Measurements from ENCODE around the gene PSMB11. TPM values are rescaled to one million over a fixed set of nuclear protein-coding genes. Genes with fewer than 3 reads are reported as not detected.

PSMB11 gene
- total RNA-seq, 1 donor from 2014 or later: not detected

- H3K27me3 Mint-ChIP-seq: no peaks in the 10 kb centered on the region
- peaks cover 45% of the 10 kb centered on the region for H3K4me1 Mint-ChIP-seq
- no peak overlapping the region for H3K27ac Mint-ChIP-seq
- intact Hi-C loops (cut with micrococcal nuclease): no loop called here
- H3K4me3 Mint-ChIP-seq: no peak overlapping the region
- peaks cover 42% of the 10 kb centered on the region for H3K36me3 Mint-ChIP-seq (ENCODE audit: low read depth)
- no peaks in the 10 kb centered on the region for H3K9me3 Mint-ChIP-seq
- DNase-seq: no peak
These were observed 18.8 kb upstream of the PSMB11 start for GRCh38 chr14:23023022-23023794.

GRCh38 chr14:23023795-23024152 is 18.2 kb upstream of the PSMB11 start:
- intact Hi-C loops (cut with micrococcal nuclease): no loop called here
- Mint-ChIP-seq H3K4me3 (no peak overlapping the region), H3K9me3 (no peaks in the 10 kb centered on the region), H3K36me3 (ENCODE audit: low read depth) (peaks cover 45% of the 10 kb centered on the region), H3K27me3 (no peaks in the 10 kb centered on the region), H3K4me1 (peaks cover 48% of the 10 kb centered on the region), H3K27ac (no peak overlapping the region)
- no peak for DNase-seq

DNA sequence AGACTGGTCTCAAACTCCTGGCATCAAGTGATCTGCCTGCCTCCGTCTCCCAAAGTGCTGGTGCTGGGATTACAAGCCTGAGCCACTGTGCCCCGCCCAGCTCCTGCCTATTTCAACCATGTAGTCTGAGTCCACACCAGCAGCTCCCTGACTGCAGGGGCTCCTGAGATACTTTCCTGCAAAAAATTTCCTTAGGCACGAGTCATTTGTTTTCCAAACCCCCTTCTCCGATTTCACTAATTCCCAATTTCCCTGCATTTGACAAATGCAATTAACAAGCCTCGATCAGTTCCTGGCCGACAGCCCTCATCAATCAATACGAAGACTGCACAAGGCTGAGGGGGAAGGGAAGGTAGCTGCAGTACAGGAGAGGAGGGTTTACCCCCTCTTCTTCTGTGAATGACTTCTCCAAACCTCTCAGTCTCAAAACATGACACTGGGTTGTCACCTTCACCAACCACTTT is 17.4 kb upstream of the PSMB11 start:
- Mint-ChIP-seq H3K4me1 (peaks cover 56% of the 10 kb centered on the region), H3K27me3 (no peaks in the 10 kb centered on the region), H3K4me3 (no peak overlapping the region), H3K9me3 (no peaks in the 10 kb centered on the region), H3K27ac (peak overlapping the region; percentile 80), H3K36me3 (ENCODE audit: low read depth) (peaks cover 52% of the 10 kb centered on the region)
- intact Hi-C loops (cut with micrococcal nuclease): no loop called here
- DNase-seq: no peak

DNA sequence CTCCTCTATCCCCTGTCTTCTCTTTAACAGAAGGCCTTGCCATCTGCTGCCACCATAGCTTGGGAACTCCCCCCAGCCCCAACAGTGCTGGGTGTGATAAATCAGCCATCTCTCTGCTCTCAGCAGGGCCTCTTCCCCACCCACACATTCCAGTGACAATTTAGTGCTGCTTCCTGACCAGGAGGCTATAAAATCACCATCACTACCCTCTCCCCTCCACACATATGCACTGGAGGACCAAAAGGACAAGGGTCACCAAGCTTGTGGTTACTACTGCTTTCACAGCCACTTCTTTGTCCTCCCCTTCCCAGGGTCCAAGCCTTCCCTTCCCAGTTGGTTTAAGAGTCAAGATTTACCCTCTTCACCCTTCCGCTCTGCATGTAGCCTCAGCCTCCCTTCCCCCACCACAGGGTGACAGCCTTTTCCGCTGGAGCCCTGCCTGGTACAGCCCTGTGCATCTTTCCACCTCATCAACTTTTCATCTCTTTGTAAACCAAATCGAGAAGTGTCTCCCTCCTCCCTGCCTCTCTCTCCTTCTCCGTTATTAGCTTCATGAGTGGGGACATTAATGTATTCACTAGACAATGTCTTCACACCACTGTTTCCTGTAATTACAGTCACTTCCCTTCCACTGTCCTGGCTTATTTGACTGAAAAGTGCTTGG is 16.7 kb upstream of the PSMB11 start:
- no peaks in the 10 kb centered on the region for H3K27me3 Mint-ChIP-seq
- intact Hi-C loops (cut with micrococcal nuclease): no loop called here
- peaks cover 56% of the 10 kb centered on the region for H3K4me1 Mint-ChIP-seq
- DNase-seq: no peak
- H3K4me3 Mint-ChIP-seq: peak overlapping the region; percentile 18
- H3K36me3 Mint-ChIP-seq (ENCODE audit: low read depth): peaks cover 52% of the 10 kb centered on the region
- peak overlapping the region; percentile 80 for H3K27ac Mint-ChIP-seq
- no peaks in the 10 kb centered on the region for H3K9me3 Mint-ChIP-seq

DNA sequence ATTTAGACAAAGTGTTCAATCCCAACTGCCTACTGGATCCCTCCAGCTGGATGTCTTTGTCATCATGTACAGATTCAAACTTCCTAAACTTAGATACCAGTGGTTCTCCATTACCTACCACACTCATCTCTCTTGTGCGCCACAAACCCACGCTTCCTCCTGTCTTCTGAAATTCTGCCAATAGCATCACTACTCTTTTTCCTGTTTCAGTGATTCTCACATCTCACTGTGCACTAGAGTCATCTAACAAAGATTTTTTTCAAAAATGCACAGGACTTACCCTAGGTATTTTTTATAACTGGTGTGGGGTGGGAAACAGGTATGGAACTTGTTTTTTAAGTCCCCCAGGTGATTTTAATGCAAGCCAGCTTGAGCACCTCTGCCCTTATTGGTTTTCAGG is 13.2 kb upstream of the PSMB11 start:
- Mint-ChIP-seq H3K9me3 (no peaks in the 10 kb centered on the region), H3K27ac (peak overlapping the region; percentile 14), H3K4me1 (peaks cover 52% of the 10 kb centered on the region), H3K4me3 (peak overlapping the region; percentile 41), H3K36me3 (ENCODE audit: low read depth) (peaks cover 65% of the 10 kb centered on the region), H3K27me3 (no peaks in the 10 kb centered on the region)
- peak; percentile 70 for DNase-seq
- intact Hi-C loops (cut with micrococcal nuclease): no loop called here

- Mint-ChIP-seq H3K4me3 (no peak overlapping the region), H3K27ac (no peak overlapping the region)
These were observed 11.1 kb upstream of the PSMB11 start for GRCh38 chr14:23030936-23031335.

DNA sequence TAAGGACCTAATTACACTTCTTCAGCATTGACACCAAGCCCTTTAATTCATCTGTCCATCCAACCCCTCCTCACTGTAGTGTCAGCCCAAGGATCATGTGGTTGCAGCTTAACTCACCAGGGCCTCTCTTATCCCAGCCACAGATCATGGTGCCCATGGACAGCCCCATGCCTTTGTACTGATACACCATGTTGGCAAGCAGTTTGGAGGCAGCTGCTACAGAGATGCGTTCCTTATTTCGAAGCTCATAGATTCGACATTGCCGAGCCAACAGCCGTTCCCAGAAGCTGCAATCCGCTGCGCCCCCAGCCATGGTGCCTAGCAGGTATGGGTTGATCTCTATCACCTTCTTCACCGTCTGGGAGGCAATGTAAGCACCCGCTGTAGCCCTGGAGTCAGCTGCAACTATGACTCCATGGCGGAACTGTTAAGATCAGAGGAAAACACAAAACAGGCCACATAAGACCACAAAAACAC is 8.7 kb upstream of the PSMB11 start:
- peak; percentile 64 for DNase-seq
- Mint-ChIP-seq H3K27ac (peak overlapping the region; percentile 88), H3K27me3 (no peaks in the 10 kb centered on the region), H3K4me1 (peaks cover 35% of the 10 kb centered on the region), H3K9me3 (no peaks in the 10 kb centered on the region), H3K36me3 (ENCODE audit: low read depth) (peaks cover 40% of the 10 kb centered on the region), H3K4me3 (peak overlapping the region; percentile 81)
- intact Hi-C loops (cut with micrococcal nuclease): no loop called here

More at GRCh38 chr14:23030936-23031335, 11.1 kb upstream of the PSMB11 start:
- intact Hi-C loops (cut with micrococcal nuclease): no loop called here
- no peak for DNase-seq
- Mint-ChIP-seq H3K36me3 (ENCODE audit: low read depth) (peaks cover 52% of the 10 kb centered on the region), H3K9me3 (no peaks in the 10 kb centered on the region), H3K4me1 (peaks cover 43% of the 10 kb centered on the region), H3K27me3 (no peaks in the 10 kb centered on the region)

GRCh38 chr14:23033801-23034497 is 8.1 kb upstream of the PSMB11 start:
- intact Hi-C loops (cut with micrococcal nuclease): loop anchor here (2.0 kb wide), 2 partner anchors 23 to 105 kb away; partner anchors contain the start of genes CDH24 and PRMT5
- peak overlapping the region; percentile 88 for H3K27ac Mint-ChIP-seq
- no peaks in the 10 kb centered on the region for H3K27me3 Mint-ChIP-seq
- peaks cover 36% of the 10 kb centered on the region for H3K36me3 Mint-ChIP-seq (ENCODE audit: low read depth)
- H3K4me3 Mint-ChIP-seq: peak overlapping the region; percentile 81
- H3K4me1 Mint-ChIP-seq: peaks cover 30% of the 10 kb centered on the region
- no peak for DNase-seq
- no peaks in the 10 kb centered on the region for H3K9me3 Mint-ChIP-seq

- Mint-ChIP-seq H3K4me1 (peaks cover 24% of the 10 kb centered on the region), H3K9me3 (no peaks in the 10 kb centered on the region), H3K27me3 (no peaks in the 10 kb centered on the region), H3K36me3 (ENCODE audit: low read depth) (peaks cover 30% of the 10 kb centered on the region), H3K27ac (peak within 1 kb of the TSS; percentile 88), H3K4me3 (peak within 1 kb of the TSS; percentile 81)
- DNase-seq: peak; percentile 96
- intact Hi-C loops (cut with micrococcal nuclease): loop anchor here (1.0 to 2.0 kb wide), 4 partner anchors 22 to 106 kb away; partner anchors contain the start of genes ACIN1, C14orf119, CDH24 and PRMT5
These were observed 7.3 kb upstream of the PSMB11 start, which contains the start of gene PSMB5 for GRCh38 chr14:23034498-23035302. PSMB5 (minus strand) TSS chr14:23034900; CDS start chr14:23034881, 19 bp downstream.

GRCh38 chr14:23035303-23036144 is 6.5 kb upstream of the PSMB11 start:
- no peaks in the 10 kb centered on the region for H3K27me3 Mint-ChIP-seq
- no peak for DNase-seq
- H3K36me3 Mint-ChIP-seq (ENCODE audit: low read depth): peaks cover 28% of the 10 kb centered on the region
- H3K9me3 Mint-ChIP-seq: no peaks in the 10 kb centered on the region
- H3K4me3 Mint-ChIP-seq: peak overlapping the region; percentile 81
- intact Hi-C loops (cut with micrococcal nuclease): loop anchor here (1.0 to 2.0 kb wide), 4 partner anchors 21 to 107 kb away; partner anchors contain the start of genes ACIN1, C14orf119, CDH24 and PRMT5
- peak overlapping the region; percentile 88 for H3K27ac Mint-ChIP-seq
- H3K4me1 Mint-ChIP-seq: peaks cover 24% of the 10 kb centered on the region

DNA sequence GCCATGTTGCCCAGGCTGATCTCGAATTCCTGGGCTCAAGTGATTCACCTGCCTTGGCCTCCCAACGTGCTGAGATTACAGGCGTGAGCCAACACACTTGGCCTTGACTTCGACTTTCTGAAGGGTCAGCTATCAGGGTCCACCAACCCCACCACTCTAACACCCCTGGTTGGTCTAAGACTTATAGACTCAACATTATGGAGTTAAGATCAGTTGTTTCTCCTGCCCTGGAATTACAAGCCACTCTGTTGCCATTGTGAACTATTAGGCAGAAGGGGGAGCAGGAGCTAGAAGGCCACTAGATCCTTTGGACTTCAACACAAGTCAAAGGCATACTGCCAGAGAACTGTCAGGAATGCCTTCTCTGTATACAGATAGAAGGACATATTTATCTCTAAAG is 1.9 kb upstream of the PSMB11 start:
- H3K27me3 Mint-ChIP-seq: no peaks in the 10 kb centered on the region
- no peaks in the 10 kb centered on the region for H3K9me3 Mint-ChIP-seq
- H3K36me3 Mint-ChIP-seq (ENCODE audit: low read depth): no peaks in the 10 kb centered on the region
- H3K4me3 Mint-ChIP-seq: no peak overlapping the region
- H3K4me1 Mint-ChIP-seq: peaks cover 7% of the 10 kb centered on the region
- DNase-seq: no peak
- intact Hi-C loops (cut with micrococcal nuclease): no loop called here
- no peak overlapping the region for H3K27ac Mint-ChIP-seq

DNA sequence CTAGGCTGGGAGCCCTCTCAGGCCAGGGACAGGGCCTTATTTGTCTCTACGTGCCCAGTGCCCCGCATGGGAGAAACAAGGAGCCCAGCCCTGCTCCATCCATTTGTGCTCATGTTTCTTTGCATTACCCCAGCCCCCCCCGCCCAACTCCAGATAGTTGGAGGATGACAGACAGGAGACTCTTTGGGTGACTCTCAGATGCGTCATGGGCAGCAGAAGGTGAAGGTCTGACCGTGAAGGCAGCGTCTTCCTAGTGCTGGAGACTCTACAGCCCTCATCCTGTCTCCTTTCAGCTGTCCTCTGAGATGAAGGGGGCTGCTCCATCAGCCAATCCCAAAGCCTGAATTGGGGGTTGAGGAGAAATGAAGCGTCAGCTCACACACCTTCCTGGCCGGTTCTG is 283 bp upstream of the PSMB11 start:
- DNase-seq: no peak
- no peaks in the 10 kb centered on the region for H3K36me3 Mint-ChIP-seq (ENCODE audit: low read depth)
- no peaks in the 10 kb centered on the region for H3K9me3 Mint-ChIP-seq
- intact Hi-C loops (cut with micrococcal nuclease): no loop called here
- H3K27me3 Mint-ChIP-seq: no peaks in the 10 kb centered on the region
- no peak overlapping the region for H3K27ac Mint-ChIP-seq
- H3K4me1 Mint-ChIP-seq: no peaks in the 10 kb centered on the region
- H3K4me3 Mint-ChIP-seq: no peak overlapping the region
